H1 (cell line): ENCODE measurements around the gene TMBIM1. TPM values are rescaled to one million over a fixed set of nuclear protein-coding genes. Genes with fewer than 3 reads are reported as not detected.

Experiments
- CTCF ChIA-PET: fragments of 300-600 bp; sonication (Branson Sonifier 250); formaldehyde crosslinking; loops from one replicate; lab custom pipeline; 2021; ENCODE audit not compliant: partially characterized antibody; lab: Charles Lee
- POLR2A ChIA-PET: fragments of 300-600 bp; sonication (Branson Sonifier 250); formaldehyde crosslinking; loops from one replicate; lab custom pipeline; 2021; ENCODE audit warnings: inconsistent platforms; ENCODE audit not compliant: partially characterized antibody; lab: Charles Lee
- DNase-seq, 2 experiments: peaks; one replicate each; pipeline versions ENCODE4 v3.0.0 to v3.0.0-alpha.2; 2010 to 2022; ENCODE audit warnings: low spot score in 2 of 2, low read depth in 1 of 2, mixed read lengths in 1 of 2
- FAIRE-seq: peaks from 2 replicates; lab custom pipeline; 2011; peaks lifted over from hg19 to GRCh38; lab: Jason Lieb, UNC
- H2AFZ ChIP-seq: 2 replicates; pipeline ENCODE4 v1.8.1; 2012; ENCODE audit warnings: low read length, inconsistent platforms
- H2AK5ac ChIP-seq: 2 replicates; pipeline ENCODE4 v1.6.1; 2013; ENCODE audit warnings: low read depth, low read length
- H2BK120ac ChIP-seq: replicated peaks from 2 replicates; pipeline ENCODE3; 2013; ENCODE audit warnings: low read depth, low read length, inconsistent platforms
- H2BK12ac ChIP-seq: 2 replicates; pipeline ENCODE4 v1.6.1; 2013; ENCODE audit warnings: low read depth, low read length
- H2BK15ac ChIP-seq: 2 replicates; pipeline ENCODE4 v1.6.1; 2013; ENCODE audit warnings: low read length
- H2BK20ac ChIP-seq: 2 replicates; pipeline ENCODE4 v1.6.1; 2013; ENCODE audit warnings: low read length
- H2BK5ac ChIP-seq: 2 replicates; pipeline ENCODE4 v1.6.1; 2013; ENCODE audit warnings: low read depth, low read length
- H3K14ac ChIP-seq: 2 replicates; pipeline ENCODE4 v1.6.1; 2013; ENCODE audit warnings: inconsistent platforms; ENCODE audit not compliant: insufficient read length
- H3K18ac ChIP-seq: 2 replicates; pipeline ENCODE4 v1.6.1; 2013; ENCODE audit warnings: low read length; ENCODE audit errors: extremely low read depth
- H3K23ac ChIP-seq: 2 replicates; pipeline ENCODE4 v1.6.1; 2013; ENCODE audit warnings: inconsistent platforms; ENCODE audit not compliant: insufficient read length
- H3K23me2 ChIP-seq: 2 replicates; pipeline ENCODE4 v1.6.1; 2013; ENCODE audit warnings: low read depth, low read length
- H3K27ac ChIP-seq: 2 replicates; pipeline ENCODE4 v1.6.1; 2011; ENCODE audit warnings: low read depth, low read length, inconsistent platforms
- H3K27me3 ChIP-seq, 4 experiments: replicated peaks in 1 of 4; 1 replicate in 1 of 4; 2 replicates in 3 of 4; pipeline versions ENCODE4 v1.6.1 to v1.8.1; 2011 to 2013; ENCODE audit warnings: low read length in 3 of 4, mild to moderate bottlenecking in 3 of 4, inconsistent platforms in 2 of 4, mixed read lengths in 2 of 4, moderate library complexity in 1 of 4; ENCODE audit not compliant: control insufficient read depth in 3 of 4, insufficient read depth in 3 of 4; ENCODE audit errors: extremely low read depth in 1 of 4
- H3K36me3 ChIP-seq, 4 experiments: 2 replicates each; pipeline versions ENCODE4 v1.6.1 to v1.8.1; 2011 to 2013; ENCODE audit warnings: mild to moderate bottlenecking in 4 of 4, low read length in 3 of 4, moderate library complexity in 2 of 4, control low read depth in 1 of 4, inconsistent platforms in 1 of 4; ENCODE audit not compliant: insufficient read depth in 4 of 4, control insufficient read depth in 2 of 4
- H3K4ac ChIP-seq: replicated peaks from 2 replicates; pipeline ENCODE3; 2013; ENCODE audit warnings: low read length, low read depth, mixed read lengths, inconsistent platforms; ENCODE audit not compliant: insufficient read length
- H3K4me1 ChIP-seq, 4 experiments: replicated peaks in 1 of 4; 1 replicate in 1 of 4; 2 replicates in 3 of 4; pipeline versions ENCODE4 v1.6.1 to v1.8.1; 2011 to 2013; ENCODE audit warnings: low read length in 3 of 4, inconsistent platforms in 2 of 4, mixed read lengths in 1 of 4; ENCODE audit not compliant: insufficient read depth in 4 of 4, control insufficient read depth in 3 of 4
- H3K4me2 ChIP-seq, 2 experiments: 2 replicates each; pipeline versions ENCODE4 v1.6.1 to v1.8.1; 2011 to 2013; ENCODE audit warnings: low read depth in 2 of 2, low read length in 2 of 2, control low read depth in 1 of 2, inconsistent platforms in 1 of 2, mild to moderate bottlenecking in 1 of 2; ENCODE audit not compliant: insufficient read depth in 1 of 2
- H3K4me3 ChIP-seq, 4 experiments: fragments of 200-600, 300-600 bp in 1 of 4; sonication (generic), shearing (Covaris generic), sonication (Bioruptor Twin) in 1 of 4; 2 replicates each; pipeline versions ENCODE4 v1.5.1 to v1.8.1; 2011 to 2016; ENCODE audit warnings: low read length in 4 of 4, low read depth in 3 of 4, control low read depth in 2 of 4, inconsistent platforms in 2 of 4, mild to moderate bottlenecking in 2 of 4, mixed read lengths in 1 of 4, moderate library complexity in 1 of 4; ENCODE audit not compliant: insufficient read depth in 2 of 4; ENCODE audit errors: extremely low read depth in 1 of 4
- H3K56ac ChIP-seq: replicated peaks from 2 replicates; pipeline ENCODE3; 2013; ENCODE audit warnings: low read depth, mild to moderate bottlenecking, mixed read lengths, low read length, inconsistent platforms; ENCODE audit not compliant: insufficient read length
- H3K79me1 ChIP-seq: 2 replicates; pipeline ENCODE4 v1.6.1; 2013; ENCODE audit warnings: low read depth, low read length, control low read depth
- H3K79me2 ChIP-seq, 2 experiments: 2 replicates each; pipeline versions ENCODE4 v1.6.1 to v1.8.1; 2012 to 2013; ENCODE audit warnings: low read length in 2 of 2, mild to moderate bottlenecking in 2 of 2, inconsistent platforms in 1 of 2; ENCODE audit not compliant: insufficient read depth in 2 of 2, control insufficient read depth in 1 of 2
- H3K9ac ChIP-seq, 4 experiments: replicated peaks in 1 of 4; 1 replicate in 1 of 4; 2 replicates in 3 of 4; pipeline versions ENCODE4 v1.6.1 to v1.8.1; 2011 to 2013; ENCODE audit warnings: low read depth in 3 of 4, low read length in 3 of 4, control low read depth in 2 of 4, mild to moderate bottlenecking in 2 of 4, moderate library complexity in 2 of 4, inconsistent platforms in 1 of 4; ENCODE audit errors: extremely low read depth in 1 of 4
- H3K9me3 ChIP-seq, 2 experiments: 2 replicates each; pipeline versions ENCODE4 v1.6.1 to v1.8.1; 2012 to 2013; ENCODE audit warnings: mild to moderate bottlenecking in 2 of 2, moderate library complexity in 2 of 2, control low read depth in 1 of 2, inconsistent platforms in 1 of 2, low read depth in 1 of 2, low read length in 1 of 2, mixed read lengths in 1 of 2; ENCODE audit not compliant: insufficient read depth in 2 of 2
- H4K20me1 ChIP-seq, 2 experiments: replicated peaks in 1 of 2; 2 replicates each; pipeline versions ENCODE3 to v1.8.1; 2011 to 2013; ENCODE audit warnings: inconsistent platforms in 2 of 2, low read length in 2 of 2, mild to moderate bottlenecking in 1 of 2; ENCODE audit not compliant: insufficient read depth in 2 of 2, control insufficient read depth in 1 of 2
- H4K5ac ChIP-seq: 2 replicates; pipeline ENCODE4 v1.6.1; 2013; ENCODE audit warnings: low read length, low read depth, mixed read lengths, inconsistent platforms; ENCODE audit not compliant: insufficient read length
- H4K8ac ChIP-seq: 2 replicates; pipeline ENCODE4 v1.8.0; 2013; ENCODE audit warnings: mild to moderate bottlenecking, moderate library complexity, low read length, inconsistent platforms; ENCODE audit not compliant: insufficient read depth; ENCODE audit errors: extremely low read depth
- H4K91ac ChIP-seq: replicated peaks from 2 replicates; pipeline ENCODE3; 2013; ENCODE audit warnings: low read length, mixed read lengths, inconsistent platforms; ENCODE audit not compliant: insufficient read length
- POLR2AphosphoS5 ChIP-seq: IDR thresholded peaks from 2 replicates; pipeline ENCODE4 v1.6.1; 2011; ENCODE audit warnings: low read depth, low read length
- WGBS, 2 experiments: shearing (Covaris generic) in 1 of 2; methylation state at CpG; one replicate each; pipeline versions ENCODE4 v1.1.6 to v1.1.7; 2013 to 2015; ENCODE audit warnings: low lambda C conversion rate in 2 of 2, mixed read lengths in 2 of 2, inconsistent platforms in 1 of 2, low coverage in 1 of 2, missing lambda C conversion rate in 1 of 2; ENCODE audit not compliant: insufficient replicate concordance in 2 of 2, insufficient coverage in 1 of 2, insufficient read length in 1 of 2; ENCODE audit errors: extremely low coverage in 1 of 2, missing lambda C conversion rate in 1 of 2; 5-methylcytosine and 5-hydroxymethylcytosine counted together
- polyA plus RNA-seq, 7 experiments: library from polyadenylated mRNA; depleted of rRNA in 3 of 7; stranded (reverse) in 5 of 7; unstranded in 2 of 7; fragments of >200 nt in 5 of 7; fragments of 200-250 nt in 2 of 7; gene quantifications; 1 replicate in 5 of 7; 2 replicates in 1 of 7; 4 replicates in 1 of 7; pipeline versions ENCODE4 v1.2.1 to v1.2.3, GENCODE V29; 2011 to 2013; ENCODE audit warnings: missing spikeins in 2 of 7, mixed read lengths in 2 of 7
- total RNA-seq: library from RNA; stranded (reverse); fragmentation: NEBNext Ultra II Directional; extraction: Animal tissue kit (Norgen Biotek cat#: 25700); gene quantifications from 2 replicates; pipeline ENCODE4 v1.2.1, GENCODE V29; 2021
- TF ChIP-seq, protein P1 (sequence below): IDR thresholded peaks from 2 replicates; pipeline ENCODE4 v1.6.1; 2012; ENCODE audit warnings: inconsistent platforms

The TMBIM1 gene
- total and polyA plus RNA-seq, 2 of the 8 experiments (the other 6 are each of a cell fraction or from before 2014, with no cell fraction given): 22.1 to 36.8 TPM

DNA sequence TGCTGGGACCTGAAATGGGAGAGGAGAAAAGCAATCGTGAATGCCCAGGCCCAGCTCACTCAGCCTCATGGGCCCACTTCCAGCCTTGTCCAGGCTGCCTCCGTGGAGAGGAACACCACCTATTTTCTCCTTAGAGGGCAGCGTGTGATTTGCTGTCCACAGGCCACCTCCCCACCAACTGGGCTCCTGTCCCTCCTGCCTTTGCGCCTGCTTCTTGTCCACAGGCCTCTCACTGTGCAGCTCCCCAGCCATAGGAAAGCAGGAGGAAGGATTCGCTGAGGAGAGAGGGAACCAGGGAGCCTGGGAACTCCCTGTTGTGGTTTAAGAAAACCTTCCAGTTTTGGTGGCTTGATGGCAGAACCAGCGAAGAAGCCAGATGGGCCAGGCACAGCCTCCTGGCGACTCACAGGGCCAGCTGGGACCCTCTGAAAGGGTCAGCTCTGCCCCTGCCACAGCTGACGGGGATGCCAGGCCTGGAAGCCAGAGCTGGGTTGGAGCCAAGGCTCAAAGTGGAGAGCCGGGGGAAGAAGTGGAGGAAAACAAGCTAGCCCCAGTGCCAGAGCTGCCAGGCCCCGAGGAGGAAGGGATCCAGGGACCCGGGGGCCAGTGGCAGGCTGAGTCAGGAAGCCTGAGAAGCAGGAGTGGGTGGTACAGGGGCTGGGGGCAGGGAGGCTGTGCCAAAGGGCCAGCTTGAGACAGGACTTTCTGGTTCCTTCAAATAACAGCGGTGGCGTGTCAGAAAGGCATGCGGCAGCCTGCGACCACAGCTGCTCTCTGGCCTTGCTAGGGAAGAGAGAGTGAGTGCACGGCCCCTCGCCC lies 9.9 kb downstream of the TMBIM1 start:
- Histone ChIP-seq H4K5ac (no peak overlapping the region), H3K23me2 (no peaks in the 10 kb centered on the region), H3K14ac (no peak overlapping the region), H2BK20ac (no peak overlapping the region), H2BK15ac (no peak overlapping the region), H3K9ac (no peak overlapping the region), H2BK5ac (no peak overlapping the region), H2BK12ac (no peak overlapping the region), H3K56ac (no peak overlapping the region), H4K8ac (0 out of 2 replicates have a peak overlapping the region, but pooled peaks have one; percentile 35), H3K4me2 (no peak overlapping the region), H3K36me3 (peaks cover 0 to 6% (median 0%) of the 10 kb centered on the region in 4 experiments; a peak in 3 of 8 replicates), H3K23ac (no peak overlapping the region), H2AK5ac (no peak overlapping the region), H3K79me1 (0 out of 2 replicates have a peak, but pooled peaks cover 8% of the 10 kb centered on the region), H3K27ac (no peak overlapping the region), H3K18ac (no peak overlapping the region), H3K79me2 (no peaks in the 10 kb centered on the region), H2BK120ac (no peak overlapping the region), H3K27me3 (no peaks in the 10 kb centered on the region), H4K91ac (no peak overlapping the region), H3K4me3 (no peak overlapping the region), H3K9me3 (no peaks in the 10 kb centered on the region), H2AFZ (no peak overlapping the region), H3K4me1 (peaks cover 5 to 11% (median 7%) of the 10 kb centered on the region in 4 experiments; a peak in 4 of 7 replicates), H4K20me1 (peaks cover 0 to 13% of the 10 kb centered on the region in 2 experiments), H3K4ac (no peak overlapping the region)
- 90% methylated on average over 16 of the region's 17 CpGs; no CpG with 5 or more reads in 1 of the 2 experiments for WGBS, 2 experiments
- FAIRE-seq: no peak
- no peak for DNase-seq
- CTCF ChIA-PET: interaction anchor here (1.0 to 9.2 kb wide), 4 partner anchors 9 to 121 kb away, joined by 3 to 131 read pairs (median 4); partner anchors contain the start of genes AAMP and PNKD
- TF ChIP-seq, protein P1, sequence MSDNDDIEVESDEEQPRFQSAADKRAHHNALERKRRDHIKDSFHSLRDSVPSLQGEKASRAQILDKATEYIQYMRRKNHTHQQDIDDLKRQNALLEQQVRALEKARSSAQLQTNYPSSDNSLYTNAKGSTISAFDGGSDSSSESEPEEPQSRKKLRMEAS: peak; percentile 26; the same call in 1 of the 2 replicates
- no peak for TF ChIP-seq POLR2AphosphoS5
- POLR2A ChIA-PET: interaction anchor here (0.8 to 1.9 kb wide), 5 partner anchors 9 to 254 kb away, joined by 3 to 4 read pairs (median 3); no protein-coding TSS in a partner anchor
